ENCODE data around the gene SBSN.

SBSN gene

GRCh38 chr19:35546532-35546931 is 18.4 kb upstream of the SBSN start:
- in situ Hi-C loops (cut with HindIII; ENCODE audit: low sequenced_read_pairs): no loop called here

GRCh38 chr19:35545855-35546381 is 17.8 kb upstream of the SBSN start:
- TF ChIP-seq CTCF (IDR thresholded peaks at IDR 0.05; ENCODE audit: low read depth, low read length, missing control alignments): no peak
- in situ Hi-C loops (cut with HindIII; ENCODE audit: low sequenced_read_pairs): no loop called here
- H3K4me3 ChIP-seq (ENCODE audit: low read depth, low read length): peak overlapping the region; percentile 89
- DNase-seq (ENCODE audit: low read depth): no peak

More at GRCh38 chr19:35546532-35546931, 18.4 kb upstream of the SBSN start:
- H3K4me3 ChIP-seq (ENCODE audit: low read depth, low read length): peak overlapping the region; percentile 89
- no peak for TF ChIP-seq CTCF (IDR thresholded peaks at IDR 0.05; ENCODE audit: low read depth, low read length, missing control alignments)
- no peak for DNase-seq (ENCODE audit: low read depth)

GRCh38 chr19:35545001-35545854 is 17.1 kb upstream of the SBSN start, which contains the start of gene TMEM147:
Gene TMEM147 (plus strand): TSS chr19:35545626. CDS start chr19:35545740, 114 bp downstream.
- H3K4me3 ChIP-seq (ENCODE audit: low read depth, low read length): peak within 1 kb of the TSS; percentile 89
- DNase-seq (ENCODE audit: low read depth): peak; percentile 42

GRCh38 chr19:35544110-35544802 is 16.1 kb upstream of the SBSN start:
- no peak for TF ChIP-seq CTCF (IDR thresholded peaks at IDR 0.05; ENCODE audit: low read depth, low read length, missing control alignments)
- in situ Hi-C loops (cut with HindIII; ENCODE audit: low sequenced_read_pairs): no loop called here
- peak overlapping the region; percentile 89 for H3K4me3 ChIP-seq (ENCODE audit: low read depth, low read length)
- DNase-seq (ENCODE audit: low read depth): no peak

More at GRCh38 chr19:35545001-35545854, 17.1 kb upstream of the SBSN start, which contains the start of gene TMEM147:
- in situ Hi-C loops (cut with HindIII; ENCODE audit: low sequenced_read_pairs): no loop called here
- TF ChIP-seq CTCF (IDR thresholded peaks at IDR 0.05; ENCODE audit: low read depth, low read length, missing control alignments): no peak

GRCh38 chr19:35543280-35544109 is 15.4 kb upstream of the SBSN start:
- in situ Hi-C loops (cut with HindIII; ENCODE audit: low sequenced_read_pairs): no loop called here
- no peak for TF ChIP-seq CTCF (IDR thresholded peaks at IDR 0.05; ENCODE audit: low read depth, low read length, missing control alignments)
- DNase-seq (ENCODE audit: low read depth): no peak
- H3K4me3 ChIP-seq (ENCODE audit: low read depth, low read length): no peak overlapping the region

- DNase-seq (ENCODE audit: low read depth): no peak
- TF ChIP-seq CTCF (IDR thresholded peaks at IDR 0.05; ENCODE audit: low read depth, low read length, missing control alignments): no peak
- in situ Hi-C loops (cut with HindIII; ENCODE audit: low sequenced_read_pairs): no loop called here
- no peak overlapping the region for H3K4me3 ChIP-seq (ENCODE audit: low read depth, low read length)
These were observed 14.1 kb upstream of the SBSN start for GRCh38 chr19:35542209-35542608.
